Measurements from ENCODE around the gene COL24A1. TPM values are rescaled to one million over a fixed set of nuclear protein-coding genes. Genes with fewer than 3 reads are reported as not detected.

The COL24A1 gene
- total and polyA plus RNA-seq, 2 of the 8 experiments (the other 6 are each of a cell fraction or from before 2014, with no cell fraction given) = 0.23 to 1.1 TPM

DNA sequence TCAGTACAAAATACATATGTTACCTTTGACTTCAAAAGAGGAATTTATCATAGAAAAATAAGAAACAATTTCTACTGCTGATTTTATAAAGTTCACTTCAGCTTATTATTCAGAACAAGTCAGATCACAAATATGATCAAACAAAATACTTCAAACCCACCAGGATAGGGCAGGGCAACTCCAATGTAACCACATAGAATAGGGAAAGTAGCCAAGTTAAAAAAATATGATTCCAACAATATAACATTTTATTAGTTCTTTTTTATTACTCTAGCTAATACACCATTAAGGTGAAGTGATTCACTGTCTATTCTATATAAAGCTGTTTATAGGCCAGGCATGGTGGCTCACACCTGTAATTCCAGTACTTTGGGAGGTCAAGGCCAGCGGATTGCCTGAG, 393.8 kb downstream of the COL24A1 start:
- H2BK20ac ChIP-seq (ENCODE audit: low read length) = no peak overlapping the region
- no peak overlapping the region for H2AFZ ChIP-seq (ENCODE audit: low read length)
- no peak overlapping the region for H4K8ac ChIP-seq (ENCODE audit: extremely low read depth, insufficient read depth, low read length)
- H2AK5ac ChIP-seq (ENCODE audit: low read depth, low read length) = no peak overlapping the region
- no peaks in the 10 kb centered on the region for H3K79me1 ChIP-seq (ENCODE audit: low read depth, low read length)
- FAIRE-seq (no peak), DNase-seq (ENCODE audit: low read depth in 1 of 2, low spot score in 2 of 2) (no peak)
- ChIA-PET POLR2A (ENCODE audit: partially characterized antibody) (no interaction called here), CTCF (ENCODE audit: partially characterized antibody) (interaction anchor here (0.8 to 1.1 kb wide), 3 partner anchors 11 to 419 kb away, joined by 3 read pairs; no protein-coding TSS in a partner anchor)
- H3K27me3 ChIP-seq (replicated peaks in 1 of 4; ENCODE audit: control insufficient read depth in 3 of 4, extremely low read depth in 1 of 4, insufficient read depth in 3 of 4, low read length in 3 of 4) = no peaks in the 10 kb centered on the region
- H4K20me1 ChIP-seq (replicated peaks in 1 of 2; ENCODE audit: control insufficient read depth in 1 of 2, insufficient read depth in 2 of 2, low read length in 2 of 2) = no peaks in the 10 kb centered on the region
- H3K14ac ChIP-seq (ENCODE audit: insufficient read length) = no peak overlapping the region
- no peak overlapping the region for H3K56ac ChIP-seq (replicated peaks; ENCODE audit: insufficient read length, low read depth, low read length)
- H3K4ac ChIP-seq (replicated peaks; ENCODE audit: insufficient read length, low read depth, low read length) = no peak overlapping the region
- H3K4me2 ChIP-seq (ENCODE audit: insufficient read depth in 1 of 2, low read depth in 2 of 2, low read length in 2 of 2) = no peak overlapping the region
- H3K9ac ChIP-seq (replicated peaks in 1 of 4; ENCODE audit: extremely low read depth in 1 of 4, low read depth in 3 of 4, low read length in 3 of 4) = no peak overlapping the region
- no peaks in the 10 kb centered on the region for H3K79me2 ChIP-seq (ENCODE audit: control insufficient read depth in 1 of 2, insufficient read depth in 2 of 2, low read length in 2 of 2)
- H3K4me1 ChIP-seq (replicated peaks in 1 of 4; ENCODE audit: control insufficient read depth in 3 of 4, insufficient read depth in 4 of 4, low read length in 3 of 4) = no peaks in the 10 kb centered on the region
- H4K5ac ChIP-seq (ENCODE audit: insufficient read length, low read depth, low read length) = no peak overlapping the region
- no peak overlapping the region for H3K18ac ChIP-seq (ENCODE audit: extremely low read depth, low read length)
- no peak overlapping the region for H2BK15ac ChIP-seq (ENCODE audit: low read length)
- H2BK12ac ChIP-seq (ENCODE audit: low read depth, low read length) = no peak overlapping the region
- H3K23ac ChIP-seq (ENCODE audit: insufficient read length) = no peak overlapping the region
- TF ChIP-seq TCF12 (IDR thresholded peaks at IDR 0.05; ENCODE audit: low read depth, low read length) (no peak), SUZ12 (IDR thresholded peaks at IDR 0.05; ENCODE audit: low read length) (no peak), POU5F1 (IDR thresholded peaks at IDR 0.05; ENCODE audit: low read depth, low read length) (no peak), NRF1 (IDR thresholded peaks at IDR 0.05; ENCODE audit: low read depth, low read length) (no peak)
- H3K27ac ChIP-seq (ENCODE audit: low read depth, low read length) = no peak overlapping the region
- no peaks in the 10 kb centered on the region for H3K36me3 ChIP-seq (ENCODE audit: control insufficient read depth in 2 of 4, insufficient read depth in 4 of 4, low read length in 3 of 4)
- H3K23me2 ChIP-seq (ENCODE audit: low read depth, low read length) = no peaks in the 10 kb centered on the region
- no peak overlapping the region for H3K4me3 ChIP-seq (ENCODE audit: extremely low read depth in 1 of 4, insufficient read depth in 2 of 4, low read depth in 3 of 4, low read length in 4 of 4)
- H2BK120ac ChIP-seq (replicated peaks; ENCODE audit: low read depth, low read length) = no peak overlapping the region
- WGBS, 2 experiments (ENCODE audit: extremely low coverage in 1 of 2, insufficient coverage in 1 of 2, insufficient read length in 1 of 2, insufficient replicate concordance in 2 of 2, low coverage in 1 of 2, low lambda C conversion rate in 2 of 2, missing lambda C conversion rate in 1 of 2) = 94% methylated on average over 1 of the region's 1 CpG; no CpG with 5 or more reads in 1 of the 2 experiments
- no peaks in the 10 kb centered on the region for H3K9me3 ChIP-seq (ENCODE audit: insufficient read depth in 2 of 2, low read depth in 1 of 2, low read length in 1 of 2)
- no peak overlapping the region for H4K91ac ChIP-seq (replicated peaks; ENCODE audit: insufficient read length, low read length)
- H2BK5ac ChIP-seq (ENCODE audit: low read depth, low read length) = no peak overlapping the region

Data from H1 (cell line).